ENCODE data around the gene DCST2. TPM values are rescaled to one million over a fixed set of nuclear protein-coding genes. Genes with fewer than 3 reads are reported as not detected.
"Not testable (repeated sequence)": the region's sequence is repeated elsewhere in the genome, so short reads cannot be mapped to it uniquely, and the experiment has no call there.

The DCST2 gene
- total RNA-seq, 1 experiment from 2014 or later, result 0.45 TPM

DNA sequence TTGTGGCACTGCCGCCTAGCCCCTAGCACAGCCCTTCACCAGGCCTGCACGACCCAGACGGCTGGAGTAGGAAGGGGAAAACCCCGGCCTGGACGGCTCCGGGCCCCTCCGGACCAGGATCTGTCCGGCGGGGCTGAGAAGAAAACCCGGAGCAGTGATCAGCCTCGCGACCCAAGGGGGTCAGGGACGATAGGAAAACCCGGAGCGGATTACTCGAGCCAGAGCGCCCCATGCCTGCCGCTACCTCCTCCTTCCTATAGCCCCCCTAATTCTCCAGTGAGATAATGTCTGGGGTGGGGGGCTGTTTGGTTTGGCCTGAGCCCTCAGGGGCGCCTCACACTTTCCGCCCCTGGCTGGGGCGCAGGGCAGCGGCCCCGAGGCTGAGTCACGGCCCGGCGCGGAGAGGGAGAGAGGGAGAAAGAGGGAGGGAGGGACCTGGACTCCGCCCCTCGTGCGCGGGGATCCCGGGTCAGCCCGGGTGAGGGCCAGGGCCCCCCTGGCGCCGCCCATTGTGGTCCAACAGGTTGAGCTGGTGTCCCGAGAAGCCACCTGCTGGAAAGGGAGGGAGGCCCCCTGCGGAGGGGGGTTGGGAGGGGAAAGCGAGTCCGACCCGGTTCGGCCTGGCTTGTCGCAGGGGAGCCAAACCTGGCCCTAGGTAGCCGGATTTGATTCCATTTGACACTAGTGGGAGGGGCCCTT lies 32.7 kb downstream of the DCST2 start:
- peak; percentile 92 for DNase-seq (ENCODE audit: extremely low read depth, low read depth)

GRCh38 chr1:155000411-155000725 lies 33.2 kb downstream of the DCST2 start:
- DNase-seq (ENCODE audit: extremely low read depth, low read depth), result no peak

- DNase-seq (ENCODE audit: extremely low read depth, low read depth), result no peak
These were observed 33.8 kb downstream of the DCST2 start for GRCh38 chr1:154999571-155000410.

- peak; percentile 77 for DNase-seq (ENCODE audit: extremely low read depth, low read depth)
These were observed 34.6 kb downstream of the DCST2 start for GRCh38 chr1:154998818-154999570.

- no peak for DNase-seq (ENCODE audit: extremely low read depth, low read depth)
These were observed 35.3 kb downstream of the DCST2 start for GRCh38 chr1:154998201-154998780.

DNA sequence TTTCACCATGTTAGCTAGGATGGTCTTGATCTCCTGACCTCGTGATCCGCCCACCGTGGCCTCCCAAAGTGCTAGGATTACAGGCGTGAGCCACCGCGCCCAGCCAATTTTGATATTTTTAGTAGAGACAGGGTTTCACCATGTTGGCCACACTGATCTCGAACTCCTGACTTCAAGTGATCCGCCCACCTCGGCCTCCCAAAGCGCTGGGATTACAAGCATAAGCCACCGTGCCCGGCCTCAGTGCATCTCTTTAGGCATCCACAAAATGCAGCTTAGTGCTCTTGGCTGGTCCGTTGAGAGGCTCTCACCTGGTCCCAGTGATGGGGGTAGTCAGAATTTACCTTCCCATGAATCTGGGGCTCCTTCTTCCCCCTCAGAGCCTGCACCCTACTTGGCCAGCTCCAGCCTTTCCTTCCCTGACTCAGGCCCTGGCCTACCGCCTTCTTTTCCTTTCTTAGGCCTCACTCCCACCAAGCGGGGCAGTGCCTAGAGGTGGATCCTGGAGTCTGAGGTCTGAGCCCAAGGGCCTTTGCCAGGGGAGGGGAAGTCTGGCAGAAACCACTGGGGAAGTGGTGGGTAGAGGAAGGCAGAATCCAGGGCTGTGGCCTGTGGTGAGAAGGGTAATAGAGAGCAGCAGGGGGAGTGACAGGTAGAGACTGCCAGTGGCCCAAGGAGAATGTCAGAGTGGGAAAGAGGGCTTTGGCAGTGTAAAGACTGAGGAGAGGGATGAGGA lies 36.4 kb downstream of the DCST2 start:
- DNase-seq (ENCODE audit: extremely low read depth, low read depth), result no peak

- peak; percentile 78 for DNase-seq (ENCODE audit: extremely low read depth, low read depth)
These were observed 38.1 kb downstream of the DCST2 start for GRCh38 chr1:154995301-154995983.

DNA sequence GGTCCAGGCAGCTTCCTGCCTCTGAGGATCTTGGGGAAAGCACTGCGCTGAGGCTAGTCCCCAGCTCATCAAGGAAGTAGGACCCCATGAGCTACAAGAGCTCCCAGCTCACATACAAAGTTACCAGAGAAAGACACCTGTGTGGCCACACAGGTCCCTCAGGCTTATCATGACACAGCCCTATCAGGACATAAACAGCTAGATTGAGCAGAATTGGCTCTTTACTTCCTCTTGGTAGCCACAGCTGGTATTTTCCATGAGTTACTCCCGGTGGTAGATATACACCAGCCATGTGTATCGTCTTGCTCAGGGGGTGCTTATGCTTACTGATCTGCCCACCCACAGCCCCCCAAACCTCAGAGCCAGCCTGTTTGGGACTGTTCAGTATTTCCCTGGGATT lies 39.0 kb downstream of the DCST2 start:
- no peak for DNase-seq (ENCODE audit: extremely low read depth, low read depth)

GRCh38 chr1:154994269-154994587 lies 39.4 kb downstream of the DCST2 start:
- no peak for DNase-seq (ENCODE audit: extremely low read depth, low read depth)

GRCh38 chr1:154993572-154994268 lies 39.9 kb downstream of the DCST2 start, which contains the start of gene LENEP:
TSS of gene LENEP (plus strand) at chr1:154993586. CDS start at chr1:154993608, 22 bp downstream.
- no peak for DNase-seq (ENCODE audit: extremely low read depth, low read depth)

DNA sequence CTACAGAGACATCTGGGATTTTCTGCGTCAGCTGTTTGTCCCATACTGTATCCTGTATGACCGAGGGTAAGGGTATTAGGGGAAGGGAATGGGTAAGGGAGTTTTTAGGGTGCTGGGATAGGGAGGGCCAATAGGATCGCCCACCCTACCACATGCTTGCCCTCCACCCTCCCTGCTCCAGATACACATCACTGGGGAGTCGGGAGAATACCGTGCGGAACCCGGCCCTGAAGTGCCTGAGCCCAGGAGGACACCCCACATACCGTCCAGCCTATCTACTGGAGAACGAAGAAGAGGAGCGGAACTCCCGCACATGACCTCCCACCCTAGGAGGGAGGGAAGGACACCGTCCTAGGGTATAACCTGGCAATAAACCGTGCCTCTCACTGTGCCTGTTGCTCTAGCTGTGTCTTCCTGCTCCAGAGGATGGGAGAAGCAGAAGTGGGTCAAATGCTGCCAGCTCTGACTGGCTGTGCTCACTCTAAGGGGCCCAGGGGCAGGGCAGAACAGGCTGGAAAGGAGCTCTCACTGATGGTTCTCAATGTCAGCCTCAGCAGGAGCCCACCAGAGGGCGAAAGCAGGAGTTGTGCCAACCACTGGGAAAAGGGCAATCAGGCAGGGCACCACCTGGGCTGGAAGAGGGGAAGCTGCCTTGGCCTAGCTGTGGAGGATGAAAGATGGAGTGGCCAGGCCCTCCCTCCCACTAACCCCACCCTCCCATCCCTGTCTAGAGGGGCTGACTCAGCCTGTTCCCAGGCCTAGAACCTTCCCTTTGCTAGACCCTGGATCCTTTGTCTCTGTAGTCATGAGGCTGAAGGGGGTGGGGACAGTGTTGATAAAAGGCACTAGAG lies 40.6 kb downstream of the DCST2 start:
- no peak for DNase-seq (ENCODE audit: extremely low read depth, low read depth)

- no peak for DNase-seq (ENCODE audit: extremely low read depth, low read depth)
These were observed 43.3 kb downstream of the DCST2 start for GRCh38 chr1:154990276-154990675.

DNA sequence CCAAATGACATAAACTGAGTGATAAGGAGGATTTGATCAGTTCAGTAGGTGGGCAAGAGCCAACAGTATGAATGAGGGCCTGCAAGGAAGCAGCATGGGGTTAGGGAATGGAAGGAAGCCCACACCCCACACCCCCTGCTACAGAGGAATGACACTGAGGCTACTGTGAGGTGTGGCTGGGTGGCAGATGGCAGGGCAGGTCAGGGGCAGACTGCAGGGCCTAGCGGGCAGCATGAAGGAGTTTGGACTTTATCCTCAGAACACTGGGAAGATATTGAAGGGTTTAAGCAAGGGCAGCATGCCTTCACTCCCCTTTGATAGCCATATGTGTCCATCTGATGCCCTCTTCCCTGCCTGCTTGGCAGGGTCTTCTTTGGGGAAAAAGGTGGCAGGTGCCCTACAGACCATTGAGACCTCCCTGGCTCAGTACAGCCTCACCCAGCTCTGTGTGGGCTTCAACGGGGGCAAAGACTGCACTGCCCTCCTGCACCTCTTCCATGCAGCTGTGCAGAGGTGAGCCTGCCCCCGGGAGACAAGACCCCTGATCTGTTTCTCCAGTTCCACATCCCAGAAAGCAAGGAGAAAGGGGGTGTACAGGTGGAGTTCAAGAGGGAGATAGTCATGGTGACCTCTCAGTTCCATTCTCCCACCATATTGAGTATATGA lies 44.3 kb downstream of the DCST2 start:
- DNase-seq (ENCODE audit: extremely low read depth, low read depth), result no peak

DNA sequence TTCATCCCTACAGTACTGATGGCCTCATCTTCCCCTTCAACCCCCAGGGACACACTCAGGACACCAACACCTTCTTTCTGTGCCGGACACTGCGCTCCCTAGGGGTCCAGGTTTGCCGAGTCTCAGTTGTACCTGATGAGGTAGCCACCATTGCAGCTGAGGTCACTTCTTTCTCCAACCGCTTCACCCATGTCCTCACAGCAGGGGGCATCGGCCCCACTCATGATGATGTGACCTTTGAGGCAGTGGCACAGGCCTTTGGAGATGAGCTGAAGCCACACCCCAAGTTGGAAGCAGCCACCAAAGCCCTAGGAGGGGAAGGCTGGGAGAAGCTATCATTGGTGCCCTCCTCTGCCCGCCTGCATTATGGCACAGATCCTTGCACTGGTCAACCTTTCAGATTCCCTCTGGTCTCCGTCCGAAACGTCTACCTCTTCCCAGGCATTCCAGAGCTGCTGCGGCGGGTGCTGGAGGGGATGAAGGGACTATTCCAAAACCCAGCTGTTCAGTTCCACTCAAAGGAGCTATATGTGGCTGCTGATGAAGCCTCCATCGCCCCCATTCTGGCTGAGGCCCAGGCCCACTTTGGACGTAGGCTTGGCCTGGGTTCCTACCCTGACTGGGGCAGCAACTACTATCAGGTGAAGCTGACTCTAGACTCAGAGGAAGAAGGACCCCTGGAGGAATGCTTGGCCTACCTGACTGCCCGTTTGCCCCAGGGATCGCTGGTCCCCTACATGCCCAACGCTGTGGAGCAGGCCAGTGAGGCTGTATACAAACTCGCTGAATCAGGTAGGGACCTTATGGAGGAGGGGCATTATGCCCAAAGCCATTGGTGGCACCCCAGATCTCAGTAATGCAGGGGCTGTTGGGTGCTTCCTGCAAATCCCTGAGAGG lies 45.3 kb downstream of the DCST2 start:
- no peak for DNase-seq (ENCODE audit: extremely low read depth, low read depth)

DNA sequence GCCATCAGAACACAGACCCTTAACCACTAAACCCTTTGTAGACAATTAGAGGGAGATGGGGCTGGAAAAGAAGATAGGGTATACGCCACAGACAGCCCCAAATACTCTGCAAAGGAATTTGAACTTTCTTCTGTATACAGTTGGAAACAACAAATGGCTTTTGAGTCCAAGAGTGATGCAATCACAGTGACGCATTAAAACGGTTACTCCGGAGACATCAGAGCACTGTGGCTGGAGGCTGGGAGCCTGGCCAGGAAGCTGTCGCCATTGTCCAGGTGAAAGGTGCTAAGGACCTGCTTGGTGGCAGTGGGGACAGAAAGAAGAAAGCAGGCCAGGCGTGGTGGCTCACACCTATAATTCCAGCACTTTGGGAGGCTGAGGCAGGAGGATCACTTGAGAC lies 46.3 kb downstream of the DCST2 start:
- DNase-seq (ENCODE audit: extremely low read depth, low read depth), result no peak

DNA sequence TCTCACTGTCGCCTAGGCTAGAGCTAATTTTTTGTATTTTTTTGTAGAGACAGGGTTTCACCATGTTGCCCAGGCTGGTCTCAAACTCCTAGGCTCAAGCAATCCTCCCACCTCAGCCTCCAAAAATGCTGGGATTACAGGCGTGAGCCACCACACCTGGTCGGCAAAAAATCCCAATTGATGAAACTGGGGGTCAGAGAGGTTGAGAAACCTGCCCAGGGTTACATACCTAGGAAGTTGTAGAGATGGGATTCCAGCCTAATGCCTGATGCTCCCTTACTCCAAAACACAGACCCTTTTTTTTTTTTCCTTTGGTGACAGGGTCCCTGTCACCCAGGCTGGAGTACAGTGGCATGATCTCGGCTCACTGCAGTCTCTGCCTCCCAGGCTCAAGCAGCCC lies 46.8 kb downstream of the DCST2 start:
- DNase-seq (ENCODE audit: extremely low read depth, low read depth), result not testable (repeated sequence)
